GM23338 (cell line): ENCODE measurements around the gene DPYD. TPM values are rescaled to one million over a fixed set of nuclear protein-coding genes. Genes with fewer than 3 reads are reported as not detected.

Source experiments
- ATAC-seq: fragments of 200-7000 bp; cut with Tn5 transposase; 3 replicates; pipeline ENCODE4 v1.9.1; 2020
- DNase-seq: peaks from one replicate; pipeline ENCODE4 v3.0.0-alpha.2; 2015; ENCODE audit warnings: low spot score
- H2AFZ ChIP-seq: fragments of 200-600 bp; sonication (generic); 2 replicates; pipeline ENCODE4 v1.8.0; 2016; ENCODE audit warnings: antibody characterized with exemption, mild to moderate bottlenecking, moderate library complexity
- H3F3A ChIP-seq: fragments of 200-600 bp; sonication (generic); replicated peaks from 2 replicates; pipeline ENCODE4 v1.8.0; 2017; ENCODE audit warnings: antibody characterized with exemption, mixed run types, low read depth
- H3K27ac ChIP-seq: fragments of 200-600 bp; sonication (generic); 2 replicates; pipeline ENCODE4 v1.6.1; 2016; ENCODE audit warnings: low read depth
- H3K27me3 ChIP-seq: fragments of 200-600 bp; sonication (generic); 2 replicates; pipeline ENCODE4 v1.8.0; 2016; ENCODE audit warnings: mild to moderate bottlenecking, mixed run types, moderate library complexity; ENCODE audit not compliant: insufficient read depth
- H3K36me3 ChIP-seq: fragments of 200-600 bp; sonication (generic); 2 replicates; pipeline ENCODE4 v1.8.0; 2016; ENCODE audit warnings: mild to moderate bottlenecking; ENCODE audit not compliant: insufficient read depth
- H3K4me1 ChIP-seq: fragments of 200-600 bp; sonication (generic); 2 replicates; pipeline ENCODE4 v1.8.0; 2016; ENCODE audit warnings: mild to moderate bottlenecking, moderate library complexity; ENCODE audit not compliant: insufficient read depth
- H3K4me2 ChIP-seq: fragments of 200-600 bp; sonication (generic); 2 replicates; pipeline ENCODE4 v1.7.1; 2017; ENCODE audit warnings: mixed run types
- H3K4me3 ChIP-seq: fragments of 200-600 bp; sonication (generic); 2 replicates; pipeline ENCODE4 v1.6.1; 2016; ENCODE audit warnings: mixed run types
- H3K79me2 ChIP-seq: fragments of 200-600 bp; sonication (generic); replicated peaks from 2 replicates; pipeline ENCODE4 v1.8.0; 2017; ENCODE audit warnings: mild to moderate bottlenecking; ENCODE audit not compliant: insufficient read depth
- H3K9me2 ChIP-seq: fragments of 200-600 bp; sonication (generic); 2 replicates; pipeline ENCODE4 v1.8.0; 2017; ENCODE audit not compliant: insufficient read depth
- H4K20me1 ChIP-seq: fragments of 200-600 bp; sonication (generic); replicated peaks from 2 replicates; pipeline ENCODE4 v1.8.0; 2017; ENCODE audit warnings: mild to moderate bottlenecking; ENCODE audit not compliant: insufficient read depth
- H3K27ac Mint-ChIP-seq: 2 replicates; pipeline ENCODE4 v1.8.0; 2020; ENCODE audit warnings: inconsistent platforms, mild to moderate bottlenecking, moderate library complexity, mixed read lengths
- H3K27me3 Mint-ChIP-seq: 3 replicates; pipeline ENCODE4 v1.8.0; 2022; ENCODE audit warnings: low read depth, mild to moderate bottlenecking, moderate library complexity, mixed read lengths, inconsistent platforms; ENCODE audit not compliant: insufficient read depth, poor library complexity
- H3K36me3 Mint-ChIP-seq: 3 replicates; pipeline ENCODE4 v1.8.0; 2021; ENCODE audit warnings: low read depth, mild to moderate bottlenecking, inconsistent platforms, moderate library complexity, mixed read lengths
- H3K4me1 Mint-ChIP-seq: 3 replicates; pipeline ENCODE4 v1.8.0; 2020; ENCODE audit warnings: mild to moderate bottlenecking, inconsistent platforms, mixed read lengths
- H3K4me3 Mint-ChIP-seq: 3 replicates; pipeline ENCODE4 v1.8.0; 2021; ENCODE audit warnings: moderate library complexity, mild to moderate bottlenecking, inconsistent platforms, mixed read lengths
- H3K9me3 Mint-ChIP-seq: 3 replicates; pipeline ENCODE4 v1.8.0; 2020; ENCODE audit warnings: moderate library complexity, mild to moderate bottlenecking, inconsistent platforms, mixed read lengths
- CREB1 ChIP-seq: fragments of 250-450 bp; sonication (Bioruptor Pico); IDR thresholded peaks from 2 replicates; pipeline ENCODE4 v1.5.0; 2020; ENCODE audit warnings: low read depth, mild to moderate bottlenecking, moderate library complexity
- CTCF ChIP-seq, 2 experiments: fragments of 200-600 bp in 1 of 2; sonication (generic) in 1 of 2; conservative IDR thresholded peaks; 2 replicates each; pipeline versions ENCODE4 v1.5.1 to v1.6.1; 2016 to 2017; ENCODE audit warnings: antibody characterized with exemption in 2 of 2, low read depth in 2 of 2, mild to moderate bottlenecking in 2 of 2, moderate library complexity in 1 of 2
- ETS1 ChIP-seq: IDR thresholded peaks from 2 replicates; pipeline ENCODE4 v1.6.1; 2016; ENCODE audit warnings: antibody characterized with exemption
- EZH2 ChIP-seq: fragments of 200-600 bp; sonication (generic); IDR thresholded peaks from one replicate; pipeline ENCODE4 v1.8.0; 2017; ENCODE audit warnings: antibody characterized with exemption, mild to moderate bottlenecking, low read depth; ENCODE audit not compliant: unreplicated experiment
- EZH2phosphoT487 ChIP-seq: fragments of 200-600 bp; sonication (generic); IDR thresholded peaks from one replicate; pipeline ENCODE4 v1.8.1; 2018; ENCODE audit warnings: antibody characterized with exemption; ENCODE audit not compliant: unreplicated experiment
- JUNB ChIP-seq: IDR thresholded peaks from one replicate; pipeline ENCODE4 v1.6.1; 2016; ENCODE audit warnings: antibody characterized with exemption; ENCODE audit not compliant: unreplicated experiment
- NANOG ChIP-seq: IDR thresholded peaks from 2 replicates; pipeline ENCODE4 v1.6.1; 2016; ENCODE audit warnings: antibody characterized with exemption, borderline replicate concordance
- POLR2AphosphoS5 ChIP-seq: IDR thresholded peaks from 2 replicates; pipeline ENCODE4 v1.6.1; 2016; ENCODE audit warnings: antibody characterized with exemption, low read depth
- REST ChIP-seq: IDR thresholded peaks from one replicate; pipeline ENCODE4 v1.6.1; 2018; ENCODE audit warnings: antibody characterized with exemption; ENCODE audit not compliant: unreplicated experiment
- STAT1 ChIP-seq: IDR thresholded peaks from one replicate; pipeline ENCODE4 v1.6.1; 2016; ENCODE audit warnings: antibody characterized with exemption; ENCODE audit not compliant: unreplicated experiment
- ZNF114 ChIP-seq: fragments of 250-450 bp; sonication (Bioruptor Pico); IDR thresholded peaks from 2 replicates; pipeline ENCODE4 v1.5.0; 2020; ENCODE audit warnings: mild to moderate bottlenecking, moderate library complexity
- ZNF331 ChIP-seq: fragments of 250-450 bp; sonication (Bioruptor Pico); IDR thresholded peaks from 2 replicates; pipeline ENCODE4 v1.5.0; 2020; ENCODE audit warnings: low read depth, mild to moderate bottlenecking, moderate library complexity
- ZNF462 ChIP-seq: fragments of 250-450 bp; sonication (Bioruptor Pico); IDR thresholded peaks from 2 replicates; pipeline ENCODE4 v1.5.0; 2020; ENCODE audit warnings: mild to moderate bottlenecking, moderate library complexity
- polyA plus RNA-seq: library from polyadenylated mRNA; unstranded; fragments of >200 nt; fragmentation: Nextera tagmentation; extraction: Ambion mirVana; gene quantifications from 2 replicates; pipeline ENCODE4 v1.2.1, GENCODE V29; 2016
- total RNA-seq: library from RNA; depleted of rRNA; stranded (reverse); fragments of >200 nt; shearing (Covaris generic); gene quantifications from 2 replicates; pipeline ENCODE4 v1.2.3, GENCODE V29; 2014

DPYD gene
- total and polyA plus RNA-seq, 2 experiments from 2014 or later: 0.50 to 1.6 TPM

GRCh38 chr1:97745912-97746311 is 174.9 kb downstream of the DPYD start:
- Histone ChIP-seq H3K4me1 (peaks cover 10% of the 10 kb centered on the region; the same call in 1 of the 2 replicates), H3K36me3 (no peaks in the 10 kb centered on the region), H3K27ac (no peak overlapping the region), H3F3A (no peaks in the 10 kb centered on the region), H4K20me1 (no peaks in the 10 kb centered on the region), H2AFZ (no peak overlapping the region), H3K79me2 (no peaks in the 10 kb centered on the region), H3K4me2 (no peak overlapping the region), H3K9me2 (no peaks in the 10 kb centered on the region), H3K4me3 (no peak overlapping the region), H3K27me3 (no peaks in the 10 kb centered on the region)
- H3K36me3 Mint-ChIP-seq: no peaks in the 10 kb centered on the region
- TF ChIP-seq ZNF462: no peak
- TF ChIP-seq STAT1: no peak
- no peak for TF ChIP-seq POLR2AphosphoS5
- TF ChIP-seq ETS1: no peak
- no peak for TF ChIP-seq ZNF114 (CRISPR knock-in tag)
- TF ChIP-seq CREB1 (CRISPR knock-in tag): no peak
- TF ChIP-seq REST: no peak
- no peak for TF ChIP-seq EZH2
- no peak for TF ChIP-seq EZH2phosphoT487
- no peak for TF ChIP-seq NANOG
- TF ChIP-seq CTCF (conservative IDR thresholded peaks at IDR 0.05; ENCODE audit: low read depth in 2 of 2): no peak
- TF ChIP-seq JUNB: no peak
- no peak for TF ChIP-seq ZNF331 (CRISPR knock-in tag)
- DNase-seq (no peak), ATAC-seq (no peak)
- no peaks in the 10 kb centered on the region; the same call in 2 of the 3 replicates for H3K9me3 Mint-ChIP-seq
- H3K4me1 Mint-ChIP-seq: peaks cover 13% of the 10 kb centered on the region
- no peak overlapping the region for H3K4me3 Mint-ChIP-seq
- no peak overlapping the region for H3K27ac Mint-ChIP-seq
- peaks cover 2% of the 10 kb centered on the region for H3K27me3 Mint-ChIP-seq
